Measurements from ENCODE around the gene DNMT1.
"Not testable (repeated sequence)": the region's sequence is repeated elsewhere in the genome, so short reads cannot be mapped to it uniquely, and the experiment has no call there.

DNMT1 gene

DNA sequence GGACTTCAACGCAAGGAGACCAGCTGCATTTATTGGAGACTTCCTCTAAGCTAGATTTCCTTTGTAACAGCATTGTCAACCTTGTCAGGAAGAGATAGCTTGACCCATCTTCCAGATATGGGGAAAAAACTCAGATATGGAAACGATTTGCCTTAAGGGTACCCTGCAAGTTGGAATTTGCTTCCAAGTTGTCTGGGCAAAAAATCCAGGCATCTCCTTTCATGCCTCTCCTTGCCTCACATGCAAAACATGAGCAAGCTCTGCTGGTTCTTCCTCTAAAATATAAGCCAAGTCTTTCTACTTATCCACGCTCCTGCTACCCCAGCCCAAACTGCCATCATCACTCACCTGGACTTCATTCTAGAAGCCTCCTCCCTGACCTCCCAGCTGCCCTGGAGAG lies 6.4 kb upstream of the DNMT1 start:
- ChIA-PET CTCF (interaction anchor here (0.6 kb wide), 1 partner anchor 16 kb away, joined by 4 read pairs; no protein-coding TSS in a partner anchor), POLR2A (ENCODE audit: low non-redundant PET) (no interaction called here)
- DNase-seq (ENCODE audit: low spot score) = no peak
- H3K27ac ChIP-seq = no peak overlapping the region
- TF ChIP-seq, protein P1, sequence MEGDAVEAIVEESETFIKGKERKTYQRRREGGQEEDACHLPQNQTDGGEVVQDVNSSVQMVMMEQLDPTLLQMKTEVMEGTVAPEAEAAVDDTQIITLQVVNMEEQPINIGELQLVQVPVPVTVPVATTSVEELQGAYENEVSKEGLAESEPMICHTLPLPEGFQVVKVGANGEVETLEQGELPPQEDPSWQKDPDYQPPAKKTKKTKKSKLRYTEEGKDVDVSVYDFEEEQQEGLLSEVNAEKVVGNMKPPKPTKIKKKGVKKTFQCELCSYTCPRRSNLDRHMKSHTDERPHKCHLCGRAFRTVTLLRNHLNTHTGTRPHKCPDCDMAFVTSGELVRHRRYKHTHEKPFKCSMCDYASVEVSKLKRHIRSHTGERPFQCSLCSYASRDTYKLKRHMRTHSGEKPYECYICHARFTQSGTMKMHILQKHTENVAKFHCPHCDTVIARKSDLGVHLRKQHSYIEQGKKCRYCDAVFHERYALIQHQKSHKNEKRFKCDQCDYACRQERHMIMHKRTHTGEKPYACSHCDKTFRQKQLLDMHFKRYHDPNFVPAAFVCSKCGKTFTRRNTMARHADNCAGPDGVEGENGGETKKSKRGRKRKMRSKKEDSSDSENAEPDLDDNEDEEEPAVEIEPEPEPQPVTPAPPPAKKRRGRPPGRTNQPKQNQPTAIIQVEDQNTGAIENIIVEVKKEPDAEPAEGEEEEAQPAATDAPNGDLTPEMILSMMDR (conservative IDR thresholded peaks at IDR 0.05; ENCODE audit: low read depth) = no peak

GRCh38 chr19:10200101-10200500 lies 5.3 kb upstream of the DNMT1 start:
- CTCF ChIA-PET = interaction anchor here (0.6 kb wide), 1 partner anchor 59 kb away, joined by 4 read pairs; no protein-coding TSS in a partner anchor
- DNase-seq (ENCODE audit: low spot score); H3K27ac ChIP-seq; POLR2A ChIA-PET (ENCODE audit: low non-redundant PET): not testable (repeated sequence)

DNA sequence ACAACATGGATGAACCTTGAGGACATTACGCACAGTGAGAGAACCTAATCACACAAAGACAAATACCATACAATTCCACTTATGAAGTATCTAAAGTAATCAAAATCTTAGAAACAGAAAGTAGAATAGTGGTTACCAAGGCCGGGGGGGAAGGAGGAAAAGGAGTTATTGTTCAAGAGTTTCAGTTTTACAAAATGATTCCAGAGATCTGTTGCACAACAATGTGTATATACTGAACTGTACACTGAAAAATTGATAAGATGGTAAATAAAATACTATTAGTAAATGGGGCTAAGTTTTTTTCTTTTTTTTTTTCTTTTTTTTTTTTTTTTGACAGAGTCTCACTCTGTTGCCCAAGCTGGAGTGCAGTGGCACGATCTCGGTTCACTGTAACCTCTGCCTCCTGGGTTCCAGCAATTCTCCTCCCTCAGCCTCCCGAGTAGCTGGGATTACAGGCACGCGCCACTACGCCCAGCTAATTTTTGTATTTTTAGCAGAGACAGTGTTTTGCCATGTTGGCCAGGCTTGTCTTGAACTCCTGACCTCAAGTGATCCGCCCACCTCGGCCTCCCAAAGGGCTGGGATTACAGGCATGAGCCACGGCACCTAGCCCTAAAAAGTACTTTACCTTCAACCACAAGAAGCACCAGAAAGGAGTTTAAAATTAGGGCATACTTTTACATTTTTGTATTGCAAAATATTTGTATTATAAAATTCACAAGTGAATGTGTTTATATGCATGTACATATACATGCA lies 4.3 kb upstream of the DNMT1 start:
- DNase-seq (ENCODE audit: low spot score); POLR2A ChIA-PET (ENCODE audit: low non-redundant PET); H3K27ac ChIP-seq: not testable (repeated sequence)
- CTCF ChIA-PET = interaction anchor here (0.6 kb wide), 1 partner anchor 60 kb away, joined by 4 read pairs; no protein-coding TSS in a partner anchor

DNA sequence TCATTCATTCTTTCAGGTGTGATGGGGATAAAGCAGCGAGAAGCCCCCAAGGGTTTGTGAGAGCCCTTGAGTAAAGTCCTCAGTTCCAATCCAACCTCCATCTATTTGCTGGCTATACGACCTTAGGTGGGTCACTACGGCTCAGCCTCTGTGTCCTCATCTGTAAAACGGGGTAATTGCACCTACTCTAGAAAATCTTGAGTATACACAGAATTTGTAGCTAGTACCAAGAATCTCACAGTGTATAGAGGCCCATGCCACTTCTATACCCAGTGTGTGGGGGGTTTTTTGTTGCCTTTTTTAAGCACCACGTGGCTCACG lies 406 bp upstream of the DNMT1 start:
- DNase-seq (ENCODE audit: low spot score) = no peak
- CTCF ChIA-PET = interaction anchor here (0.6 kb wide), 2 partner anchors 34 to 1176 kb away, joined by 3 to 4 read pairs; no protein-coding TSS in a partner anchor
- TF ChIP-seq, protein P1 (conservative IDR thresholded peaks at IDR 0.05; ENCODE audit: low read depth) = no peak
- peak overlapping the region; percentile 95 for H3K27ac ChIP-seq
- POLR2A ChIA-PET (ENCODE audit: low non-redundant PET) = no interaction called here

GRCh38 chr19:10193790-10194499 lies 808 bp downstream of the DNMT1 start:
- peak; percentile 71 for DNase-seq (ENCODE audit: low spot score)
- ChIA-PET CTCF (interaction anchor here (0.5 to 0.6 kb wide), 3 partner anchors 52 to 530 kb away, joined by 3 to 4 read pairs (median 3); no protein-coding TSS in a partner anchor), POLR2A (ENCODE audit: low non-redundant PET) (interaction anchor here (0.6 kb wide), 1 partner anchor 85 kb away, joined by 5 read pairs; no protein-coding TSS in a partner anchor)
- peak overlapping the region; percentile 95 for H3K27ac ChIP-seq
- TF ChIP-seq, protein P1 (conservative IDR thresholded peaks at IDR 0.05; ENCODE audit: low read depth) = no peak

GRCh38 chr19:10192922-10193321 lies 1.8 kb downstream of the DNMT1 start:
- POLR2A ChIA-PET (ENCODE audit: low non-redundant PET) = no interaction called here
- DNase-seq (ENCODE audit: low spot score) = no peak
- H3K27ac ChIP-seq = peak overlapping the region; percentile 95
- CTCF ChIA-PET = no interaction called here
- TF ChIP-seq, protein P1 (conservative IDR thresholded peaks at IDR 0.05; ENCODE audit: low read depth) = no peak

GRCh38 chr19:10191347-10191746 lies 3.4 kb downstream of the DNMT1 start:
- DNase-seq (ENCODE audit: low spot score) = no peak
- TF ChIP-seq, protein P1 (conservative IDR thresholded peaks at IDR 0.05; ENCODE audit: low read depth) = no peak
- POLR2A ChIA-PET (ENCODE audit: low non-redundant PET) = no interaction called here
- CTCF ChIA-PET = no interaction called here
- H3K27ac ChIP-seq = peak overlapping the region; percentile 15; the same call in 1 of the 2 replicates

Data from RWPE1 (cell line).